NCI-H2171 (cell line): ENCODE results near the gene SACM1L.

Experiments used
- DNase-seq: peaks from one replicate; lab custom pipeline; 2025; lab: John Stamatoyannopoulos, UW

The SACM1L gene

DNA sequence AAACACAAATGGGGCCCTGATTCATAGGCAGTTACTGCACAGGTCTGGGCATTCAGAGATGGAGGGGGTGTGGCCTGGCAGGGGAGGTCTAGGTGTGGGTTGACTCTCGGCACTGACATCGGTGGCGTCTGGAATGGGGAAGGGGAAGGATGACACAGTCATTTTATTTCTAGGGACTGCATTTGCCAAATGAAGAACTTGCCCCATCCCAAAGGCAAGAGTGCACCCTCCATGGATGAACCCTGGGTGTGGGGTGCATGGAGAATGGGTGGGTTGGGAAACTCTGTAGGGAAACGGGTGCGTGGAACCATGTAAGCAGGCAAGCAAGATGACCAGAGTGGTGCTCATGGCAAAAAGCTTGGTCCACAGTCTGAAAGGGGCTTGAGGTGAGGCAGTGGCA is 82.6 kb downstream of the SACM1L start:
- DNase-seq, result no peak

DNA sequence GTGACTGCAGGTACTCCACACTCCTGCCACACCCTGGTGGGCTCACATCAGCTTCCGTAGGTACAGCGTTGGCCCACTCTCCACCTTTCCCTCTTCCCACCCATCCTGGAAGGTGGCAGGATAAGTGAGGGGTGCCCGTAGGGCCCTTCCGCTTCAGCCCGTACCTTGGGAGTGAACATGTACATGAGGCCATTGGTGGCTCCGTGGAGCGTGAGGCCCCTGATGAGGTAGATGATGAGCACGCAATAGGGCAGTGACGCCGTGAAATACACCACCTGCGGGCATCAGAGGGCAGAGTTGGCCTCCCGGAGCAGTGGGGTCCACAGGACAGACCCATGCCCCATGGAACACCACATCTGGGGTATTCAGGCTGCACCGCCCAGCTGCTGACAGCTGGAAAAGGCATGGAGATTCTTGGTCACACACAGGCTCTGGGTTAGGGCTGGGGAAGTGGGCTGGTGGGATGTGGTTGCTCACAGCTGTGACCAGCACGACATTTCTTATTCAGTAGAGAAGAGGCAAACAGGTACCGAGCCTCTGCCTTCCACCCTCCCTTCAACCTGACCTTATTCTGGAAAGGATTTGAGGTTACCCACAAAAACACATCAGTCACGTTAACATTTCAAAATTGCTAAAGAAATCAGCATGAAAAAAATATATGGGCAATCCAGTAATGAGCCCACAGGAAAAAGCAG is 83.3 kb downstream of the SACM1L start:
- DNase-seq, result no peak

DNA sequence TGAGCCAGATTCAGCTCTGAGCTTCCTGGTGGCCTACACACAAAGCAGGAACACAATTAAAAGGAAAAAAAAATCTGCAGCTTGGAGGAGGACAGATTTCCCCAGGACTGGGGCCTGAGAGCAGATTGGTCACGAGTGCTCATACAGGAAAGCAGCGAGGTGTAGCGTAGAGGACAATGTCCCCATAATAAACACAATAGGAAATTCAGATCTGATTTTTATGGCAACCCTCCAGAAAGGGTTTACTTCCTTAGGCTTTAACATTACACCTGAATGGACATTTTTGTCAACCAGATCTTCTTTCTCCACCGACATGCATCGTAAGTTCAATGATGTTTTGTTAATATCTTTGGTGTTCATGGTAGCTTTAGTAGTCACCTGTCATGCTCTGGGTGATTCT is 83.9 kb downstream of the SACM1L start:
- no peak for DNase-seq

DNA sequence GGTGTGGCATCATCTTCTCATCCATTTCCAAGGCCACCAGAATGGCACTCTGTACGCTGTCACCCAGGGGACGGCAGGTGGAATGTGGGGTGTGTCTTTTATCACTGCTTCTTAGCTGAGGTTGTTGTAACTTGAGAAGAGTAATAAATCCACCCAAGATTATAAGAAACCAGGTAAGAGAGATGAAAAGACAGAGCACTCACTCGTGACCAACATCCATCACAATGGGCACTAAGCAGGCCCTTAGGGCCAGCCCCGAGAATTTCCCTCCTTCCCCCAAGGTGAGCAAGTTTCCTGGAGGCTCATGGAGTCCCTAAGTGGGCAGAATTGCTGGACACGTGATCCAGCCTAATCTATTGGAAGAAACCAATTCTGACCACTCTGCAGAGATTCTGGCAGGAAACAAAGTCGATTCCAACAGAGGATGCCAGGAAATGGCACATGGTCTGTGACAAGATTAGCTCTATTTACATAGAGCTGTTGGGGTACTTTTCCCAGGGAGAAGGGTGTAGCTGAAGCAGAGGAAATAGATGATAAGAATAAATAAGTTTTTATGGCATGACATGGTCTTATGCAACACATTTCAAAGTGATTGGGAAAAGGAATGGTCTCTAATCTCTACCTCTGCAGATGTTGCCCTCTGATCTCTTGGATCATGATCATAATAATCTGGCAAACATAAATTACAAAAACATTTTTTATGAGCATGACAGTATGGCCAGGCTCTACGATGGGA is 84.7 kb downstream of the SACM1L start:
- no peak for DNase-seq

DNA sequence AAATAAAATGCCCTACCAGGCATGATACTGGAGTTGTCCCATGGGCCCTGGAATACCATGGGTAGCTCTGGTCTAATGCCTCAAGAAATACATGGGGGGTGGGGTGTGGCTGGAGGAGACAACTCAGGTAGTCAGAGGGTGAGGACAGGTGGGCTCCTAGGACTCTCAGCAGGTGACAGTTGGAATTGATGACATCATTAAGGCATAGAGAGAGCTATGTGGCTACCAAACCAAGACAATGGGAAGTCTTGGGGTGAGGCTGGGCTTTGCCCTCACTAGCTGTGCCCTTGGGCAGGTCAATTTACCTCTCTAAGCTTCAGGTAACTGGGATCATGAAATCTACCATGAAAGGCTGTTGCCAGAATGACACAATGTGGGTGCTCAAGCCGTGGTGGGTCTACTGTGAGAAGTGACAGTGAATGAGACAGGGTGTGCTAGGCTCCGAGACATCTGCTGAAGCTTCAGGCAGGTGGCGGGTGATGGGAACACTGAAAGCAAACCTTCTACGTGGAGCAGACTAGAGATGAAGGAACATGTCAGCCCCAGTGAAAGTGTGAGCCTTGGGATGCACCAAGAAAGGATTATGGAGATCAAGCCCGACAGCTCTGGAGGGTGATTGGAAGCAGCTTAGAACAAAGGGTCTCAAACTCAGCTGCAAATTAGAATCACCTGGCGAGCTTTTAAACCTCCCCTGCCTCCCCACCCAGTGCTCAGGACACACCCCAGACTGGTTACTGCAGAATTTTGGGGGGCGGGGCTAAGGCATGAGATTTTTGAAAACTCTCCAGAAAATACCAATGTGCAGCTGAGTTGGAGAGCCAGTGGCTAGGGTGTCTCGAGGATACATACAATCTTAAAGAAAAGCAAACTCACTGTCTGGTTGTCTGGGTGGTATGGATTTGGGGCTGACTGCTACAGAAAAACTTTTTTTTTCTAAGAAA is 85.7 kb downstream of the SACM1L start:
- no peak for DNase-seq

DNA sequence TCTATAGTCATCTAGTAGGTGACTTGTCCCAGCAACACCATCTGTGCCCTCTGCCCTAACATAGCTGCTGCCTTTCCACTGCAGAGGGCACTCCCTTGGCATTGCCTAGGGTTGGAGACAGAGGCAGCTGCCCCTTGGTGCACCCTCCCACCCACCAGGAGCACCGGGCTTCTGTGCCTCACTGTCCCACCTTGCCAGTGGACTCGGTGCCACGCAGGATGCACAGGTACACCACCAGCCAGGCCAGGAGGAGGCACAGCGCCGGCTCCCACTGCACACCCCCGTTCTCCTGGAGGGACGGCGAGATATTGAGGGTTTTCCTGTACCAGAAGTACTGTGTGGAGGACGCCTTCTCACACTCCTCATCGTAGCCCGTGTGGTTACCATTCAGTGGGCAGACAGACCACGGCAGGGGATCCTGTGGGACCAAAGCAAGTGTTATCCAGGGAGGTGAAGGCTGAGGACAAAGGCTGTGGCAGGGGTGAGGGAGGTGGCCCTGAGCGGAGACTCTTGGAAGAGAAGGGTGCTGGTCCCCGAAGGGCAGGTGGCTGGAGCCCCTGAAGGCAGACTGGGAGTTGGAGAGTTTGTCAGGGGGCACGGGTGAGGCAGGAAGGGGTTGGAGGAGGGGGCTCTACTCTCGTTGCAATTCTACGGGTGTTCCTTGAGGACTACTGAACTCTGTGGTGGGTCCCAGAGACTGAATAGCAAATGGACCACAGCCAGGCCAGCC is 86.5 kb downstream of the SACM1L start:
- no peak for DNase-seq

DNA sequence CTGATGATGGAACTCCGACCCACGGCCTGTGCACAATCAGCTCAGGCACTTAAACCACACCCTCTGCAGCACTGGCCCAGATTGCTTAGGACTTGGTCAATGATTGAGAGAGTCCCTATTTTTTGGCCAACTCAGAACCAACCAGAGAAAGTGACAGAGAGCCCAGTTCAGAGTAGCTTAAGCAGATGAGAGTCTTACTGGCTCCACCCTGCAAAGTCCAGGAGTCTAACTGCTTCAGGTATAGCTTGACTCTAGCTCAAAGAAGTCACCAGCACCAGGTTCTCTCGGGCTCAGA is 87.1 kb downstream of the SACM1L start:
- DNase-seq, result no peak

DNA sequence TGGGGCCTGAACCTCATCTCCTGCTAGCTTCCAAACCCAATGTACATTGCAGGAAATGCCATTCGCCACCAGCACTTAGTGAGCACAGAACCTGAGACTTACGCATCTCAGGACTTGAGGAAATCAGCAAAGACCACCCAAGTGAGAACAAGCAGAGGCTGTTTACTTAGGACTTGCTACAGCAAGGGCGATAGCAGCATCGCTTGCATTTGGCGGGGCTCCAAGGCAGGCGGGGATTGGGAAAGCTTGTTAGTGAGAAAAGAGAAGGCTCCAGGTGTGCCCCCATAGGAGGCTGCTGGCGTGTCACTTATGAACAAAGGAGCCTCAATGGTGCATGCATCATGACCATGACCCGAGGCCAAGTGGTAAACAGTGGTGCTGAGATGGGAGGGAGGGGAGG is 87.4 kb downstream of the SACM1L start:
- DNase-seq, result peak; percentile 36

DNA sequence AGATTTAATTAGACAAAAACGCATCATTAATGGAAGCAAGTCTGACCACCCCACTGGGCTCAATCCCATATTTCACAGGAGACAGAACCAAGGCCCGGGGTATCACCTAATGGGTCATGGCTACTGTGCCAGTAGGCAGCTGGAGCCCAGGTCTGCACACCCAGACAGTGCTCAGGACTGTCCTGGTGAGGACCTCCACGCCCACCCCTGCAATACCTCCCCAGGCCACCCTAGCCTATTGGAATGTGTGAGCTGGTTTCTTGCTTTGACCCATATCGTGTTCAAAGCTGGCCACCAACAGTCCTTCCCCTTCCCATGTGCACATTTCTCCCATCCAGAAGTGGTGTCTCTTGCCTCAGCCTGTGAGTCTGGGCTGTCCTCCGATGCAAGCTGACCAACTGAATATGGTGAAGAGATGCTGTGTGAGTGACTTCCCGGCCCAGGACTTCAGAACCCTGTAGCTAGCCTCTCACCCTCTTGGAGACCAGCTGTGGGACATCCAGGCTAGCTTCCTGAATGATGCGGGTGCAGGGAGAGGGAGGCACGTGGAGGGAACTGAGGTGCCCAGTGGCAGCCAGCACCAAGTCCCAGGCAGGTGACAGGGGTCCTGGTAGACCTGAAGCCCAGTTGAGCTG is 88.0 kb downstream of the SACM1L start:
- DNase-seq, result no peak

DNA sequence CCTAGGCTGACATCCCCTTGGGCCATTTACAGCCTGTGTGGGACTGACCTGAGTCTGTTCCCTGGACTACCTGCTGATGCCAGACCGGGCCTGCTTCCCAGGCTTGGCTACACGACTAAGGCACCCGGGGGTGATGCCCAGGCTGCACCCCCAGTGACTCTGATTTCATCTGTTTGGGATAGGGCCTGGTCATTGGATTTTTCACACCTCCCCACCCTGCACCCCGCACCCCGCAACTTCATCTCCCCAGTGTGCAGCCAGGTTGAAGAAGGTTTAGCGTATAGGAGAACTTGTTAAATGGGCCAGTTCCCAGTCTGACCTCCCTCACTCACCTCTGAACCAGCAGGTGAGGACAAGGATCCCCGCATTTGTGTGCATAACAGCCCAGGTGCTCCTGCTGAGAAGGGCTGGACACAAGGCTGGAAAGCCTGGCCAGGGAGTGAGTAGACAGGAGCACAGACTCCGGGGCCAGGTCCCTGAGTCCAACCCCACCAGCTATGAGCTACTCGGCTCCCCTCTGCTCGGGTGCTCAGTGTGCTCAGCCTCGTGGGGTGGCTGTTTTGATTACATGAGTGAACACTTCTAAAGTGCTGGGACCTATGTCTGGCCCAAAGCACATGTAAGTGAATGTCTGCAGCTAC is 88.7 kb downstream of the SACM1L start:
- no peak for DNase-seq

DNA sequence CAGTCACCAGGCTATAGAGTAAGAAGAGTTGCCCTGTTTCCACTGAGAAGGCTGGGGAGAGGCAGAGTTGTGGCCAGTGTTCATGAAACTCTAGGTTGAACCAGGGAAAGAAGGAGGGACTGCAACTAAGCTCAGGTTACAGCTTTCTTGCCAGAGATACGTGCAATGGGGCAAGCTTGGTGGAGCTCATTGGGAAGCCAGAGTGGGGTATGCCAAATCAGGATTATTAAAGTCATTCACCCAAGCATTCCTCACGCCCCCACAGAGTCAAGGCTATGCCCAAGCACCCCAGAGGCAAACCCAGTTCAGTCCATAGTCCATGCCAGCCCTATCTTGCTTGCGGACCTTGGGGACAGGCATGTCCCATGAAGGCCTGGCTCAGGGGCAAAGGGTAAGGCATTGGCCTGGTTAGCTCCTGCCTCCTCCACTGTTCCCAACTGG is 89.6 kb downstream of the SACM1L start:
- DNase-seq, result no peak

DNA sequence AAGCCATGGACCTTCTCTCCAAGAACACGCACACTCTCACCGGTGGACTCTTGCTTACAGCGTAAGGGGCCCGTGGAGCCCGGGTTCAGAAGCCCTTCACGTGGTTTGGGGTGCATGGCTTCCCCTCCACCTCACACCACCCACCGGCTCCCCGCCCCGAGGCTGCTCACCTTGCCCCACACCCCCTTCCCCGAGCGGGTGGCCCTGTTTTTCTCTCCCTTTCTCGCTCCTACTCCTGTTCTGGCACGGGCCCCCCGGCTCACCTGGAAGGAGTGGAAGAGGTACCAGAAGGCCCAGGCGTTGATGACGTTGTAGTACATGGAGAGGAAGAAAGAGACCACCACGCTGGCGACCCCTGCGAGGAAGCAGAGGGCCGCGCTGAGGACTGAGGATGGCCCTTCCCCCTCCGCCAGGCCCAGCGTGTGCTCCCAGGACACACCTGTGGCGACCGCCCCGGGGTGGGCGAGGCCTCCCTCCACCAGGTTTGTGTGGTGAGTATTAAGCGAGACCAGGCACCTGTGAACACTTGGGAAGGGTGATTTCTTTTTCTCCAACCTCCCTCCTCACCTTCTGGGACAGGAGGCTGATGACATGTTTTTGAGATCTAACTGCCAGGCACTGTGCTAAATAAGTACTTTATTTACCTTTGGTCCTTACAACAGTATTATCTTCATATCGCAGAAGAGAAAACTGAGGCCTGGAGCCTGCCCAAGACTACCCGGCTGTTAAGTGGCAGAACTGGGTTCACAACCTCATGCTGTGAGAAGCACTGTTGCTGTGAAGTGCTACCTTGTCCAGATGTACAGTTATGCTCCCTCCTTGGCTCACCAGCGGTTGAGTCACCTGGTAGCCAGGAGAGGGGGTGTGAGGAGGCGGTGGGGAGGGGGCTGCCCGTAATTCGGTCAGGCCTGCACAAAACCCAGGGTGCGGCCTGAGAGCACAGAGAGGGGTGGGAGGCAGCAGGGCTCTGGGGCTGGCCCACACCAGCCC is 90.8 kb downstream of the SACM1L start:
- no peak for DNase-seq

DNA sequence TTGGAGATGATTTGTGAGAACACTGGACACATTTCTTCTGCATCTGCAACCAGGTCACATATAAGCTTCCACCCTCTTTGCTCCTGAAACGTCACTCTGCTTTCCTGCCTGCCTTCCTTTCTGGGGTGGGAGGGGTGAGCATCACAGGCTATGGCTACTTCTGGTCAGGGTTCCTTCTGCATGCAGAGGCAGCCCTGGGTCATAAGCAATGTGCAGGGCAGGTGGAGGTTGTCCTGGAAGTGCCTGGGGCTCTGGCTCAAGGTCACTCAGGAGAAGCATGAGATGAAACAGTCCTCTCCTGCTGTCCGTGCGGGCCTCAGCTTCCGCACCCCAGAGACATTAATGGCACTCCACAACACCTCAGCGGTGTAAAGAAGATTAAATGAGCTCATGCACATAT is 92.1 kb downstream of the SACM1L start:
- no peak for DNase-seq

DNA sequence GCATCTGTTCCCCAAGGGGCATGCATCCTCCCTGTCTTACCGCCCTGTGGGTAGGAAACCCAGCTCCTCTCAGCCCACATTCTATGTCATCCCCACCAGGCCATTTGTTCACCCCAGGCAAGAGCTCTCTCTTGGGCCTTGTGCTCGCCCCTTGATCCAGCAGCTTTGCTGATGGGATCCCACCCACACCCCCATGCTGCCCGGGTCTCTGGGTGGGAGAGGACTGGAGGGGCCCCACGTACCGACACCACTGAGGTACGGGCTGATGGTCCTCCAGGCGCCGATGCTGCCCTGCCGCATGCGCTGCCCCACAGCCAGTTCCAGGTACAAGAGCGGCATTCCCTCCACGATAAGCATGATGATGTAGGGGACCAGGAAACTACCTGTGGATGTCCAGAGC is 92.6 kb downstream of the SACM1L start:
- no peak for DNase-seq

DNA sequence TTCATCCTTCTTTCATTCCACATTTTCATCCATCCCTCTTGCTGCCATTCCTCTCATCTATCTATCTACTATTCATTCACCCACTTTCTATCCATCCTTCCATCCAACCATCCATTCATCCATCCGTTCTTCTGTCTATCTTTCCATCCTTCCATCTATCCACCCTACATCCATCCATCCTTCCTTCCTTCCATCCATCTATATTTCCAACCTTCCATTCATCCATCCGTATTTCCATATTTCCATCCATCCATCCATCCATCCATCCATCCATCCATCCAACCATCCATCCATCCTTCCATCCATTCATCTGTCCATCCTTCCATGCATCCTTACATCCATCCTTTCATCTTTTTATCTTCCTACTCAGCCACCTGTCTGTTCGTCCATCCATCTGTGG is 93.2 kb downstream of the SACM1L start:
- DNase-seq, result no peak

DNA sequence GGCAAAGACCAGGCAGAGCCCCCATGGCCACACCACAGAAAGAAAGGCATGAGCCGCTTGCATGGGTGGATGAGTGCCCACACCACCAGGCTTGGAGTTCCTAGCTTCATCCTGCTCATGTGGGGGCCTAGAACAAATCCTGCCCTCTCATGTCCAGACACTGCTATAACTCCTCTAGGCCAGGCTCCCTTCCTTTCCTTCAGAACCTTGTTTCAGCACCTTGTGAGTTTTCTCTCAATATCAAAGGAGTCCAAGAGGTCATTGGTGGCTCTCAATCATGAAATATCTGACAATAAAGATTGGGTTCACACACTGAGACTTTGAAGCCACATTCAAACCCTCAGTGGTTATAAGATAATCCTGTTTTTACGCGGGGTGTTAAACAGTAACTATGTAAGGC is 94.5 kb downstream of the SACM1L start:
- DNase-seq, result no peak

DNA sequence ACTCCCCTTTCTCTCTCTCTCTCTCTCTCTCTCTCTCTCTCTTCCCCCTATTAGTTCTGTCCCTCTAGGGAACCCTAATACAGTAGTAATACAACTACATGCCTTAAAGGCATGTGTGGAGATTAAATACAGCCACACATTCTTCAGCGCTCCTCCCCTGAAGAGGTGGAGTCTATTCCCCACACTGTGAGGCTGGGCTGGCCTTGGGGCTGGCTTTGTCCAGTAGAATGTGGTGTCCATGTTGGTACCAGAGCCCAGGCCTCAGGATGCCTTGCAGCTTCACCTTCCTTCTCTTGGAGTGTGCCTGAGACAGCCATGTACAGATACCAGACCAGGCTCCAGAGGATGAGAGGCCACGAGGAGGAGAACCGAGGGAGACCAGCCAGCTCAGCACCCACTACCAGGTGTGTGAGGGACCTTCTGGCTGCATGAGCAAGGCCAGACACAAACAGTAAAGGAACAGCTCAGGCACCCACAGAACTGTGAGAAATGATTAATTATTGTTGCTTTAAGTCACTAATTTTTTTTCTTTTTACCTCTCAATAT is 96.5 kb downstream of the SACM1L start:
- no peak for DNase-seq

DNA sequence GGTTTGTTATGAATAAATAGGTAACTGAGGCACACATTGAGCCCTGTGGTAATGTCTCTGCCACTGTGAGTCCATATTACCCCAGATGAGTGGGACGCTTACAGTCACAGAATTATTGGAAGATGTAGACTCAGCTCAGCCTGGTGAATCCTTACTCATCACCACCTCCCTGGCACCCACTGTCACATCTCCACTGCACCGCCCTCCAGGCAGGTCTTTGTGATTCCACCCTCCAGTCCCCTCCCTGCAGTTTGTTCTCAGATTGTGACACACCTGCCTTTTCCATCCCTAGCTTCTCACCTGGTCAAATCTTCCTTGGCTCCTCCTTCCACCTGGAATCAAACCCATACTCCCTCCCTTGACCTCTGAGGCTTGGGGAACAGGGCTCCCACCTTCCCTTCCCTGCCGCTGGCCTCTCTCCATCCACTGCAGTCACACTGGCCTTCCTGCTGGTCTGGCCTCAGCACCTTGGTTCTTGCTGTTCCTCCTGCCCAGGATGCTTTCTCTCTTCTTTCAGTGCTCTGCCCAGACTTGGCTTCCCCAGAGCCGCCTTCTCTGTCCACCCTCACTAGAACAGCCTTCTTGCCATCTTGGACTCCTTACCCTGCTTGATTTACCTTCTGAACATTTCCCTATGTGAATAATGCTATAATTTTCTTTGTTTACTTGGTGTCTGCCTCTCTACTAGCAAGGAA is 97.8 kb downstream of the SACM1L start:
- no peak for DNase-seq

DNA sequence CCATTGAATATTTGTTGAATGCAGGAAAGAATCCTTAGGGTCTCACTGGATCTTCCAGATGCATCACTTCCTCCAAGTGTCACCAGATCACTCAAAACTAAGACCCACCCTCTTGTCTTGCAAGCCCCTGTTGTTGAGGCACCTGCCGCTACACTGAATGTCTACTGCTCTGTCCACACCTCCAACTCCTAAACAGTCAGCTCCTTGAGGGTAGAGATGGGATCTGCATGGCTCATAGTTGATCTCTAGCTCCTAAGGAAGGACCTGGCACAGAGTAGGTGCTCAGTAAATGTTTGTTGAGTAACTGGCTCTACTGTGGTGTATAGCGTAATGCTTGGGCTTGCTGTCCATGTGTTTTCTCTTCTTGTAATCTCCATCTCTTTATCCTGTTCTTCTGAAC is 98.4 kb downstream of the SACM1L start:
- DNase-seq, result no peak
